Keratinocyte (primary cell): ENCODE measurements around the gene ERC2.

ENCODE experiments used
- EZH2 ChIP-seq: IDR thresholded peaks from one replicate; pipeline ENCODE4 v1.6.1; 2012; ENCODE audit warnings: inconsistent platforms, mild to moderate bottlenecking, low read length, moderate library complexity
- TF ChIP-seq, protein P1 (sequence below), 3 experiments: IDR thresholded peaks in 1 of 3; conservative IDR thresholded peaks in 1 of 3; optimal IDR thresholded peaks in 1 of 3; 2 replicates in 2 of 3; 3 replicates in 1 of 3; pipeline versions ENCODE3 to v1.5.1; 2011; ENCODE audit warnings: low read length in 3 of 3, mild to moderate bottlenecking in 3 of 3, moderate library complexity in 2 of 3, control low read depth in 1 of 3, inconsistent platforms in 1 of 3; ENCODE audit not compliant: insufficient read depth in 2 of 3; ENCODE audit errors: extremely low read depth in 1 of 3

DNA sequence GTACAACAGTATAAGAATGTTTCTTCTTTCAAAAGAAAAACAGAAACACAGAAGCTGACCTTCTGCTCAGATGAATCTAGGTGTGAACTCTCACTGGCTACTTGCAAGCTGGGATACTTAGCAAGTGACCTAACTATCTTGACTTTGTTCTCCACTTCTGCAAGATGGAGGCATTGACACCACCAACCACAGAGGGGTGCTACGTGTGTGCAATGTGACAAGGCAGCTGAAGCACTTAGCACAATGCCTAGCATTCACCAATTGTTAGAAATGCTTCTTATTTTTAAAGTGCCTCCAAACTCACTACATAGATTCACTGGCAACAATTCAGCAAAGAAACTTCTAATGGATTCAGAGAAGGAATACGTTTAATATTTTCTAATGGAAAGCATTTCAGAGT, 649.8 kb downstream of the ERC2 start:
- TF ChIP-seq, protein P1, sequence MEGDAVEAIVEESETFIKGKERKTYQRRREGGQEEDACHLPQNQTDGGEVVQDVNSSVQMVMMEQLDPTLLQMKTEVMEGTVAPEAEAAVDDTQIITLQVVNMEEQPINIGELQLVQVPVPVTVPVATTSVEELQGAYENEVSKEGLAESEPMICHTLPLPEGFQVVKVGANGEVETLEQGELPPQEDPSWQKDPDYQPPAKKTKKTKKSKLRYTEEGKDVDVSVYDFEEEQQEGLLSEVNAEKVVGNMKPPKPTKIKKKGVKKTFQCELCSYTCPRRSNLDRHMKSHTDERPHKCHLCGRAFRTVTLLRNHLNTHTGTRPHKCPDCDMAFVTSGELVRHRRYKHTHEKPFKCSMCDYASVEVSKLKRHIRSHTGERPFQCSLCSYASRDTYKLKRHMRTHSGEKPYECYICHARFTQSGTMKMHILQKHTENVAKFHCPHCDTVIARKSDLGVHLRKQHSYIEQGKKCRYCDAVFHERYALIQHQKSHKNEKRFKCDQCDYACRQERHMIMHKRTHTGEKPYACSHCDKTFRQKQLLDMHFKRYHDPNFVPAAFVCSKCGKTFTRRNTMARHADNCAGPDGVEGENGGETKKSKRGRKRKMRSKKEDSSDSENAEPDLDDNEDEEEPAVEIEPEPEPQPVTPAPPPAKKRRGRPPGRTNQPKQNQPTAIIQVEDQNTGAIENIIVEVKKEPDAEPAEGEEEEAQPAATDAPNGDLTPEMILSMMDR (optimal IDR thresholded peaks at IDR 0.05 in 1 of 3, IDR thresholded peaks at IDR 0.05 in 1 of 3, conservative IDR thresholded peaks at IDR 0.05 in 1 of 3; ENCODE audit: extremely low read depth in 1 of 3, insufficient read depth in 2 of 3, low read length in 3 of 3), result peak in 1 of 3 experiments; percentile 56
- no peak for TF ChIP-seq EZH2
